ENCODE measurements around the gene SPINK4. TPM values are rescaled to one million over a fixed set of nuclear protein-coding genes. Genes with fewer than 3 reads are reported as not detected.

SPINK4 gene
- total RNA-seq, 1 experiment from 2014 or later, result not detected

DNA sequence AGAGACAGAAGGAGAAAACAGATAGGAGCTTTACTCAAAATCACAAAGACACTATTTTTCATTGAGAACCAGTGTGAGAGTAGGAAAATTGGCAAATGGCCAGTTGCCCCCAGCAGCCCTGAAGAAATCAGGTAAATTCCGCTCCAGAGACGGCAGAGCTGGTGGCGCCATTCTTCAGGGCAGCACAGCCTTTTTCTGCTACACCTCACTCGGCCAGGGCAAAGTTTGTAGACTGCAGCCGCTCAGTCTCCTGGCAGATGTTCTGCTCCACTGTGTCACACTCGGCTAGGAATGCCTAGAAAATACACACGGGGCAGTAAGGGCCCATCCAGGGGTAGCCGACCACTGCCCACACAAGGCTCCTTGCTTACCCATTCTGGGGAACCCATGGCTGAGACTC, 15.0 kb downstream of the SPINK4 start:
- no peak overlapping the region for H2BK5ac ChIP-seq (ENCODE audit: insufficient read length, low read length)
- no peak overlapping the region for H4K8ac ChIP-seq (replicated peaks; ENCODE audit: insufficient read length, low read depth, low read length)
- no peaks in the 10 kb centered on the region for H3K9me3 ChIP-seq (ENCODE audit: control insufficient read depth, low read depth, low read length)
- H3K27ac Mint-ChIP-seq, result no peak overlapping the region
- H2AFZ ChIP-seq (ENCODE audit: low read length), result no peak overlapping the region
- TF ChIP-seq, protein P1, sequence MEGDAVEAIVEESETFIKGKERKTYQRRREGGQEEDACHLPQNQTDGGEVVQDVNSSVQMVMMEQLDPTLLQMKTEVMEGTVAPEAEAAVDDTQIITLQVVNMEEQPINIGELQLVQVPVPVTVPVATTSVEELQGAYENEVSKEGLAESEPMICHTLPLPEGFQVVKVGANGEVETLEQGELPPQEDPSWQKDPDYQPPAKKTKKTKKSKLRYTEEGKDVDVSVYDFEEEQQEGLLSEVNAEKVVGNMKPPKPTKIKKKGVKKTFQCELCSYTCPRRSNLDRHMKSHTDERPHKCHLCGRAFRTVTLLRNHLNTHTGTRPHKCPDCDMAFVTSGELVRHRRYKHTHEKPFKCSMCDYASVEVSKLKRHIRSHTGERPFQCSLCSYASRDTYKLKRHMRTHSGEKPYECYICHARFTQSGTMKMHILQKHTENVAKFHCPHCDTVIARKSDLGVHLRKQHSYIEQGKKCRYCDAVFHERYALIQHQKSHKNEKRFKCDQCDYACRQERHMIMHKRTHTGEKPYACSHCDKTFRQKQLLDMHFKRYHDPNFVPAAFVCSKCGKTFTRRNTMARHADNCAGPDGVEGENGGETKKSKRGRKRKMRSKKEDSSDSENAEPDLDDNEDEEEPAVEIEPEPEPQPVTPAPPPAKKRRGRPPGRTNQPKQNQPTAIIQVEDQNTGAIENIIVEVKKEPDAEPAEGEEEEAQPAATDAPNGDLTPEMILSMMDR (conservative IDR thresholded peaks at IDR 0.05), result no peak
- no peaks in the 10 kb centered on the region for H3K4me1 Mint-ChIP-seq
- H4K20me1 ChIP-seq (ENCODE audit: control insufficient read depth, insufficient read depth, insufficient read length), result no peaks in the 10 kb centered on the region
- H3K23ac ChIP-seq (ENCODE audit: insufficient read length, low read depth, low read length), result no peak overlapping the region
- no peaks in the 10 kb centered on the region for H3K27me3 ChIP-seq (ENCODE audit: insufficient read depth, low read length)
- H3K14ac ChIP-seq (ENCODE audit: insufficient read depth, low read length), result no peak overlapping the region
- H2BK12ac ChIP-seq (ENCODE audit: insufficient read length, low read depth, low read length), result no peak overlapping the region
- no peak overlapping the region for H2BK20ac ChIP-seq (ENCODE audit: low read depth, low read length, poor library complexity, severe bottlenecking)
- no peaks in the 10 kb centered on the region for H3K23me2 ChIP-seq (ENCODE audit: insufficient read length, low read depth, low read length, poor library complexity, severe bottlenecking)
- H3K27me3 Mint-ChIP-seq (ENCODE audit: low read depth), result no peaks in the 10 kb centered on the region
- H3K36me3 Mint-ChIP-seq (ENCODE audit: insufficient read depth in 1 of 3, low read depth in 3 of 3), result peaks cover 45 to 76% (median 58%) of the 10 kb centered on the region in 3 experiments
- DNase-seq, result no peak
- no peak overlapping the region for H3K56ac ChIP-seq (ENCODE audit: insufficient read length, low read depth, low read length)
- H3T11ph ChIP-seq (ENCODE audit: low read length), result no peak overlapping the region
- no peak overlapping the region for H4K5ac ChIP-seq (ENCODE audit: insufficient read length, low read depth, low read length)
- no peak overlapping the region for H3K27ac ChIP-seq (ENCODE audit: insufficient read length, low read depth, low read length)
- no peaks in the 10 kb centered on the region for H3K4me1 ChIP-seq (ENCODE audit: insufficient read depth, low read length)
- no peak overlapping the region for H2BK15ac ChIP-seq (ENCODE audit: low read depth, low read length)
- H3K18ac ChIP-seq (ENCODE audit: insufficient read length, low read depth, low read length), result no peak overlapping the region
- no peak overlapping the region for H3K4me3 Mint-ChIP-seq
- H2BK120ac ChIP-seq (ENCODE audit: low read depth, low read length, poor library complexity, severe bottlenecking), result no peak overlapping the region
- H3K9me3 Mint-ChIP-seq, result no peaks in the 10 kb centered on the region; a peak in 1 of 5 replicates
- no peak overlapping the region for H3K4me2 ChIP-seq (ENCODE audit: insufficient read depth, insufficient read length, low read length)
- H3K79me2 ChIP-seq (ENCODE audit: insufficient read depth, low read length), result no peaks in the 10 kb centered on the region
- no peak overlapping the region for H2AK5ac ChIP-seq (ENCODE audit: insufficient read length, low read length)
- no peak overlapping the region for H3K4ac ChIP-seq (ENCODE audit: low read depth, low read length)
- no peaks in the 10 kb centered on the region for H3K79me1 ChIP-seq (ENCODE audit: insufficient read depth, low read depth, low read length, poor library complexity, severe bottlenecking)
- no peak overlapping the region for H4K91ac ChIP-seq (ENCODE audit: insufficient read length, low read depth, low read length)
- no CpG with 5 or more reads among the region's 8 CpGs for WGBS (ENCODE audit: extremely low coverage, insufficient read length, low lambda C conversion rate)
- no peak overlapping the region for H3K9ac ChIP-seq (ENCODE audit: extremely low read depth, insufficient read length, low read length)
